ENCODE results near the gene TBX4. TPM values are rescaled to one million over a fixed set of nuclear protein-coding genes. Genes with fewer than 3 reads are reported as not detected.

Gene TBX4
- polyA plus RNA-seq, 1 experiment, result 0.11 TPM

DNA sequence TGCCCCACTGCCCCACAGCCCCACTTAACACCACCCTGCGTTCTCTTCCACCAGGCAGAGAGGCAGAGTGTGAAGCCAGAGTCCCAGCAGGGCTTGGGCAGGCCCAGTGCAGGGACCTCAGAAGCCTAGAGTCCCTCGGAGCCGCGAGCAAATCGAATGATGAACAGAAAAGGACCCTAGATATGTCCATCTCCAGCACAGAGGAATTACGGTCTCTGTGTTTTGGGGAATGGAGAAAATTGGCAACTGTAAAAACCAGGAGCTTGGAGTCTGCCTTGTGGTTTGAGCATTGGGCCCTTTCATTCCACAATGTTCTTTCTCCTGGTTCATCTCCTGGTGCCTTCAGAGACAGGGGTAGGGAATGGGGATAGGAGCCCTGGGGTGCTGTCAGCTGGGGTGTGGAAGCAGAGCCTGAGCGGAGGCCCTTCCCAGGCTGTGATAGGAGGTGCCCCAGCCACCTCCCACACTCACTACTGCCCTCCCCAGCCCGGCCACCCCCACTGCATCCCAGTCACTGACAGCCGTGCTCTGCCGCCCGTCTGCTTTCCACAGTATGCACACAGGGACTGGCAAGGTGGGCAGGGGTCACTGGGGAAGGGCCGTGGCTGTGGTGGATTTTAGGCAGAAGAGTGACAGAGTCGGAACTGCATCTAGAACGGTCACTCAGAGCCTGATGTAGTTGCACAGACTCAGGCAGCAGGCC is 26.7 kb downstream of the TBX4 start:
- no peak for DNase-seq (ENCODE audit: low read depth, low spot score)
- H3K4me3 ChIP-seq (ENCODE audit: low read depth, low read length), result no peak overlapping the region
- H3K27ac ChIP-seq (ENCODE audit: low read depth, low read length), result no peak overlapping the region
- CTCF ChIA-PET, result no interaction called here
- no peaks in the 10 kb centered on the region for H3K9me3 ChIP-seq (ENCODE audit: control insufficient read depth, insufficient read depth, low read length)
- POLR2A ChIA-PET, result no interaction called here
- peaks cover 2% of the 10 kb centered on the region for H3K27me3 ChIP-seq (ENCODE audit: control insufficient read depth, insufficient read depth, low read length)
- TF ChIP-seq, protein P1, sequence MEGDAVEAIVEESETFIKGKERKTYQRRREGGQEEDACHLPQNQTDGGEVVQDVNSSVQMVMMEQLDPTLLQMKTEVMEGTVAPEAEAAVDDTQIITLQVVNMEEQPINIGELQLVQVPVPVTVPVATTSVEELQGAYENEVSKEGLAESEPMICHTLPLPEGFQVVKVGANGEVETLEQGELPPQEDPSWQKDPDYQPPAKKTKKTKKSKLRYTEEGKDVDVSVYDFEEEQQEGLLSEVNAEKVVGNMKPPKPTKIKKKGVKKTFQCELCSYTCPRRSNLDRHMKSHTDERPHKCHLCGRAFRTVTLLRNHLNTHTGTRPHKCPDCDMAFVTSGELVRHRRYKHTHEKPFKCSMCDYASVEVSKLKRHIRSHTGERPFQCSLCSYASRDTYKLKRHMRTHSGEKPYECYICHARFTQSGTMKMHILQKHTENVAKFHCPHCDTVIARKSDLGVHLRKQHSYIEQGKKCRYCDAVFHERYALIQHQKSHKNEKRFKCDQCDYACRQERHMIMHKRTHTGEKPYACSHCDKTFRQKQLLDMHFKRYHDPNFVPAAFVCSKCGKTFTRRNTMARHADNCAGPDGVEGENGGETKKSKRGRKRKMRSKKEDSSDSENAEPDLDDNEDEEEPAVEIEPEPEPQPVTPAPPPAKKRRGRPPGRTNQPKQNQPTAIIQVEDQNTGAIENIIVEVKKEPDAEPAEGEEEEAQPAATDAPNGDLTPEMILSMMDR (IDR thresholded peaks at IDR 0.05; ENCODE audit: low read depth, low read length), result no peak

- POLR2A ChIA-PET, result interaction anchor here (1.5 kb wide), 1 partner anchor 11 kb away, joined by 3 read pairs; no protein-coding TSS in a partner anchor
- no peak for DNase-seq (ENCODE audit: low read depth, low spot score)
- Histone ChIP-seq H3K27me3 (ENCODE audit: control insufficient read depth, insufficient read depth, low read length) (peaks cover 2% of the 10 kb centered on the region), H3K4me3 (ENCODE audit: low read depth, low read length) (no peak overlapping the region), H3K27ac (ENCODE audit: low read depth, low read length) (no peak overlapping the region), H3K9me3 (ENCODE audit: control insufficient read depth, insufficient read depth, low read length) (no peaks in the 10 kb centered on the region)
- TF ChIP-seq, protein P1 (IDR thresholded peaks at IDR 0.05; ENCODE audit: low read depth, low read length), result no peak
- CTCF ChIA-PET, result no interaction called here
These were observed 27.5 kb downstream of the TBX4 start for GRCh38 chr17:61479493-61480413.

GRCh38 chr17:61480414-61480807 is 28.2 kb downstream of the TBX4 start:
- H3K4me3 ChIP-seq (ENCODE audit: low read depth, low read length), result no peak overlapping the region
- ChIA-PET CTCF (no interaction called here), POLR2A (interaction anchor here (1.5 kb wide), 1 partner anchor 12 kb away, joined by 3 read pairs; no protein-coding TSS in a partner anchor)
- peaks cover 2% of the 10 kb centered on the region for H3K27me3 ChIP-seq (ENCODE audit: control insufficient read depth, insufficient read depth, low read length)
- TF ChIP-seq, protein P1 (IDR thresholded peaks at IDR 0.05; ENCODE audit: low read depth, low read length), result no peak
- no peaks in the 10 kb centered on the region for H3K9me3 ChIP-seq (ENCODE audit: control insufficient read depth, insufficient read depth, low read length)
- H3K27ac ChIP-seq (ENCODE audit: low read depth, low read length), result no peak overlapping the region
- DNase-seq (ENCODE audit: low read depth, low spot score), result no peak

- peaks cover 2% of the 10 kb centered on the region for H3K27me3 ChIP-seq (ENCODE audit: control insufficient read depth, insufficient read depth, low read length)
- no peaks in the 10 kb centered on the region for H3K9me3 ChIP-seq (ENCODE audit: control insufficient read depth, insufficient read depth, low read length)
- ChIA-PET POLR2A (interaction anchor here (0.6 to 1.5 kb wide), 2 partner anchors 13 to 19 kb away, joined by 3 read pairs; no protein-coding TSS in a partner anchor), CTCF (no interaction called here)
- no peak for DNase-seq (ENCODE audit: low read depth, low spot score)
- TF ChIP-seq, protein P1 (IDR thresholded peaks at IDR 0.05; ENCODE audit: low read depth, low read length), result no peak; the same call in 1 of the 2 replicates
- no peak overlapping the region for H3K27ac ChIP-seq (ENCODE audit: low read depth, low read length)
- H3K4me3 ChIP-seq (ENCODE audit: low read depth, low read length), result no peak overlapping the region
These were observed 29.2 kb downstream of the TBX4 start for GRCh38 chr17:61481421-61481820.

GRCh38 chr17:61482467-61482866 is 30.2 kb downstream of the TBX4 start:
- no peak for DNase-seq (ENCODE audit: low read depth, low spot score)
- Histone ChIP-seq H3K9me3 (ENCODE audit: control insufficient read depth, insufficient read depth, low read length) (no peaks in the 10 kb centered on the region), H3K27me3 (ENCODE audit: control insufficient read depth, insufficient read depth, low read length) (peaks cover 2% of the 10 kb centered on the region), H3K4me3 (ENCODE audit: low read depth, low read length) (no peak overlapping the region), H3K27ac (ENCODE audit: low read depth, low read length) (no peak overlapping the region)
- CTCF ChIA-PET, result no interaction called here
- POLR2A ChIA-PET, result no interaction called here
- TF ChIP-seq, protein P1 (IDR thresholded peaks at IDR 0.05; ENCODE audit: low read depth, low read length), result no peak
